Hepatocyte (in vitro differentiated cells): ENCODE data around the gene ARPC1A.

Source experiments
- CTCF ChIP-seq: fragments of 200-600 bp; sonication (generic); IDR thresholded peaks from 2 replicates; pipeline ENCODE4 v1.5.1; 2016; ENCODE audit warnings: antibody characterized with exemption, mild to moderate bottlenecking; ENCODE audit not compliant: poor library complexity
- EZH2 ChIP-seq: fragments of 200-600 bp; sonication (generic); IDR thresholded peaks from 2 replicates; pipeline ENCODE4 v1.6.1; 2016; ENCODE audit warnings: antibody characterized with exemption, mild to moderate bottlenecking, borderline replicate concordance
- EZH2phosphoT487 ChIP-seq: fragments of 200-600 bp; sonication (generic); IDR thresholded peaks from one replicate; pipeline ENCODE4 v1.6.1; 2018; ENCODE audit warnings: antibody characterized with exemption, mild to moderate bottlenecking, low read depth, moderate library complexity; ENCODE audit not compliant: unreplicated experiment, severe bottlenecking

- TF ChIP-seq CTCF, result no peak
- TF ChIP-seq EZH2phosphoT487, result no peak
- TF ChIP-seq EZH2, result no peak
These were observed 55.3 kb downstream of the ARPC1A start for GRCh38 chr7:99380823-99381663.
